ENCODE measurements around the gene TECPR2. TPM values are rescaled to one million over a fixed set of nuclear protein-coding genes. Genes with fewer than 3 reads are reported as not detected.

TECPR2 gene
- total RNA-seq, 1 donor = 16.1 TPM

- no peak overlapping the region for H3K4me3 ChIP-seq (ENCODE audit: low read depth, low read length)
- TF ChIP-seq, protein P1, sequence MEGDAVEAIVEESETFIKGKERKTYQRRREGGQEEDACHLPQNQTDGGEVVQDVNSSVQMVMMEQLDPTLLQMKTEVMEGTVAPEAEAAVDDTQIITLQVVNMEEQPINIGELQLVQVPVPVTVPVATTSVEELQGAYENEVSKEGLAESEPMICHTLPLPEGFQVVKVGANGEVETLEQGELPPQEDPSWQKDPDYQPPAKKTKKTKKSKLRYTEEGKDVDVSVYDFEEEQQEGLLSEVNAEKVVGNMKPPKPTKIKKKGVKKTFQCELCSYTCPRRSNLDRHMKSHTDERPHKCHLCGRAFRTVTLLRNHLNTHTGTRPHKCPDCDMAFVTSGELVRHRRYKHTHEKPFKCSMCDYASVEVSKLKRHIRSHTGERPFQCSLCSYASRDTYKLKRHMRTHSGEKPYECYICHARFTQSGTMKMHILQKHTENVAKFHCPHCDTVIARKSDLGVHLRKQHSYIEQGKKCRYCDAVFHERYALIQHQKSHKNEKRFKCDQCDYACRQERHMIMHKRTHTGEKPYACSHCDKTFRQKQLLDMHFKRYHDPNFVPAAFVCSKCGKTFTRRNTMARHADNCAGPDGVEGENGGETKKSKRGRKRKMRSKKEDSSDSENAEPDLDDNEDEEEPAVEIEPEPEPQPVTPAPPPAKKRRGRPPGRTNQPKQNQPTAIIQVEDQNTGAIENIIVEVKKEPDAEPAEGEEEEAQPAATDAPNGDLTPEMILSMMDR (IDR thresholded peaks at IDR 0.05; ENCODE audit: insufficient read depth, low read length) = no peak
- DNase-seq (ENCODE audit: low read depth) = no peak
Observed at GRCh38 chr14:102430212-102430908, 67.6 kb downstream of the TECPR2 start.

DNA sequence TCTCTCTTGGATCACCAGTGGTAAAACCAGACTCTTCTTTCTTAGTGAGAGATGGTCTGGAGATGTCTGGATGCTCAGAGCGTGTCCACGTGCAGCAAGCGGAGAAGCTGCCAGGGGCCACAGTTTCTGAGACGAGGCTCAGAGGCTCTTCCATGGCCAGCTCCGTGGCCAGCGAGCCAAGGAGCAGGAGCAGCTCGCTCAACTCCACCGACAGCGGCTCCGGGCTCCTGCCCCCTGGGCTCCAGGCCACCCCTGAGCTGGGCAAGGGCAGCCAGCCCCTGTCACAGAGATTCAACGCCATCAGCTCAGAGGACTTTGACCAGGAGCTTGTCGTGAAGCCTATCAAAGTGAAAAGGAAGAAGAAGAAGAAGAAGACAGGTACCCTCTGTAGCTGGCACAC is 69.0 kb downstream of the TECPR2 start:
- H3K4me3 ChIP-seq (ENCODE audit: low read depth, low read length) = no peak overlapping the region
- TF ChIP-seq, protein P1 (IDR thresholded peaks at IDR 0.05; ENCODE audit: insufficient read depth, low read length) = no peak
- no peak for DNase-seq (ENCODE audit: low read depth)

DNA sequence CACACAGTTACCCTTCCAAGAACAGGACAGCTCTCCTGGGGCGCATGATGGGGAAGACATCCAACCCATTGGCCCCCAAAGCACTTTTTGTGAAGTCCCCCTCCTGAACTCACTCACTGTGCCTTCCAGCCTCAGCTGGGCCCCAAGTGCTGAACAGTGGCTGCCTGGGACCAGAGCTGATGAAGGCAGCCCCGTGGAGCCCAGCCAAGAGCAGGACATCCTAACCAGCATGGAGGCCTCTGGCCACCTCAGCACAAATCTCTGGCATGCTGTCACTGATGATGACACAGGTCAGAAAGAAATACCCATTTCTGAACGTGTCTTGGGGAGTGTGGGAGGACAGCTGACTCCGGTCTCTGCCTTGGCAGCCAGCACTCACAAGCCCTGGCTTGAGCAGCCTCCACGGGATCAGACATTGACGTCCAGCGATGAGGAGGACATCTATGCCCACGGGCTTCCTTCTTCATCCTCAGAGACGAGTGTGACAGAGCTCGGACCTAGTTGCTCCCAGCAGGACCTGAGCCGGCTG is 72.0 kb downstream of the TECPR2 start:
- H3K4me3 ChIP-seq (ENCODE audit: low read depth, low read length) = no peak overlapping the region
- TF ChIP-seq, protein P1 (IDR thresholded peaks at IDR 0.05; ENCODE audit: insufficient read depth, low read length) = no peak
- DNase-seq (ENCODE audit: low read depth) = no peak

DNA sequence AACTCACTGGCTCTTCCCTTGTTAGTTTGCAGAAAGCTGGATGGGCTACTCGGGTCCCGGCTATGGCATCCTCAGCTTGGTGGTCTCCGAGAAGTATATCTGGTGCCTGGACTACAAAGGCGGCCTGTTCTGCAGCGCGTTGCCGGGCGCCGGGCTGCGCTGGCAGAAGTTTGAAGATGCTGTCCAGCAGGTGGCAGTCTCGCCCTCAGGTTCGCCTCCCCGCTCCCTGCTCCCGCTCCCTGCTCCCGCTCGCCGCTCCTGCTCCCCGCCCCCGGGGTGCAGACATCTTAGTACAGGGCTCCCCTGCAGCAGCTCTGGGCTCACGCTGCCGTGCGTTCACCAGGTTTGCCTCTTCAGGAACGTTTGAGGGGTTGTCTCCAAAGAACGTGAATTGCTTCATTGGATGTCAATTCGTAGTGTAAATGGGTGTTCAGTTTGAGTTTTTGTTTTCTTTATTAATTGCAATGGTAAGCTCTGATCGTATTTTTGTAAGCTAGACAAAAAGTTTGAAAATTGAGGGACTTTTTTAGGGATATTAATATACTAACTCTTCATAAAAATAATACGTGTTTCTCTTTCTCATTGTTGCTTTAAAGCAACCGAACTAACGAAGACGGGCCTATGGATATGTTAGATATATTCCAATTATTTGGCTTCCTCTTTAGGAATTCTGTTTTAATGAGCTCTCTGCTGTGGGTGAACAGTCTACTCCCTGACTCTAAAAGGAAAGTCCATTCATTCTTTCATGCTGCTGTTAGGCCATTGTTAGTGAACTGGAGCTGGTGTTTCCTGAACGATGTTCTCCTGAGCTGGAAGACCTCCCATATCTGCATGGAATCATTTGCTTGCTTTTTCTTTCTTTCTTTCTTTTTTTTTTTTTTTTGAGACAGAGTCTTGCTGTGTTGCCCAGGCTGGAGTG is 75.5 kb downstream of the TECPR2 start:
- peak overlapping the region; percentile 42 for H3K4me3 ChIP-seq (ENCODE audit: low read depth, low read length)
- peak; percentile 81 for DNase-seq (ENCODE audit: low read depth)
- TF ChIP-seq, protein P1 (IDR thresholded peaks at IDR 0.05; ENCODE audit: insufficient read depth, low read length) = peak; percentile 73

- TF ChIP-seq, protein P1 (IDR thresholded peaks at IDR 0.05; ENCODE audit: insufficient read depth, low read length) = no peak
- DNase-seq (ENCODE audit: low read depth) = no peak
- no peak overlapping the region for H3K4me3 ChIP-seq (ENCODE audit: low read depth, low read length)
Observed at GRCh38 chr14:102439556-102439955, 76.8 kb downstream of the TECPR2 start.

GRCh38 chr14:102440392-102440791 is 77.7 kb downstream of the TECPR2 start:
- no peak for DNase-seq (ENCODE audit: low read depth)
- TF ChIP-seq, protein P1 (IDR thresholded peaks at IDR 0.05; ENCODE audit: insufficient read depth, low read length) = no peak
- no peak overlapping the region for H3K4me3 ChIP-seq (ENCODE audit: low read depth, low read length)

All from fibroblast of the aortic adventitia (primary cell).